Activated B cell treated with CpG ODN at 0.5 μM for 24 hours (primary cell): ENCODE results near the gene CEP55. TPM values are rescaled to one million over a fixed set of nuclear protein-coding genes. Genes with fewer than 3 reads are reported as not detected.

Source experiments
- ATAC-seq: fragments of 200-7000 bp; cut with Tn5 transposase; one replicate; pipeline ENCODE4 v1.10.0; 2021; ENCODE audit warnings: low read depth, mild to moderate bottlenecking, moderate library complexity
- CTCF ChIA-PET: fragments of 350-600 bp; sonication (Branson Sonifier 250); formaldehyde crosslinking; loops from one replicate; lab custom pipeline; 2021; ENCODE audit warnings: antibody characterized with exemption; lab: Charles Lee
- POLR2A ChIA-PET: fragments of 350-600 bp; sonication (Branson Sonifier 250); formaldehyde crosslinking; loops from one replicate; lab custom pipeline; 2021; ENCODE audit warnings: antibody characterized with exemption; lab: Charles Lee
- DNase-seq: peaks from one replicate; pipeline ENCODE4 v3.0.0; 2022
- H3K27ac Mint-ChIP-seq: one replicate; pipeline ENCODE4 v1.8.0; 2020; ENCODE audit warnings: mixed read lengths
- H3K27me3 Mint-ChIP-seq: one replicate; pipeline ENCODE4 v1.8.0; 2021; ENCODE audit warnings: mixed read lengths
- H3K36me3 Mint-ChIP-seq: one replicate; pipeline ENCODE4 v1.8.0; 2021; ENCODE audit warnings: low read depth, mixed read lengths
- H3K4me1 Mint-ChIP-seq: one replicate; pipeline ENCODE4 v1.8.0; 2021; ENCODE audit warnings: mixed read lengths
- H3K4me3 Mint-ChIP-seq: one replicate; pipeline ENCODE4 v1.8.0; 2020; ENCODE audit warnings: mild to moderate bottlenecking, mixed read lengths
- H3K9me3 Mint-ChIP-seq: one replicate; pipeline ENCODE4 v1.8.0; 2020; ENCODE audit warnings: mixed read lengths
- CTCF ChIP-seq: fragments of 200-600 bp; IDR thresholded peaks from one replicate; pipeline ENCODE4 v1.8.0; 2022; ENCODE audit warnings: antibody characterized with exemption, mild to moderate bottlenecking
- intact Hi-C: fragments of 100-400 bp; cut with micrococcal nuclease; formaldehyde crosslinking; loops from one replicate; pipeline ENCODE4 v1.15.1; 2024
- total RNA-seq: library from RNA; stranded (reverse); gene quantifications from 2 replicates; pipeline ENCODE4 v1.2.3, GENCODE V29; 2022

Gene CEP55
- total RNA-seq, 1 donor from 2014 or later, result 1.6 TPM

- CTCF ChIA-PET, result no interaction called here
- Mint-ChIP-seq H3K4me3 (no peak overlapping the region), H3K4me1 (peaks cover 14% of the 10 kb centered on the region), H3K27ac (no peak overlapping the region), H3K9me3 (no peaks in the 10 kb centered on the region), H3K36me3 (no peaks in the 10 kb centered on the region), H3K27me3 (peaks cover 15% of the 10 kb centered on the region)
- POLR2A ChIA-PET, result no interaction called here
- TF ChIP-seq CTCF, result no peak
- intact Hi-C loops, result loop anchor here (10.0 kb wide), 2 partner anchors 738 to 1052 kb away; partner anchors contain the start of gene HELLS
- ATAC-seq, result no peak
- DNase-seq, result no peak
Measured at GRCh38 chr10:93493162-93493561, 3.2 kb upstream of the CEP55 start.

DNA sequence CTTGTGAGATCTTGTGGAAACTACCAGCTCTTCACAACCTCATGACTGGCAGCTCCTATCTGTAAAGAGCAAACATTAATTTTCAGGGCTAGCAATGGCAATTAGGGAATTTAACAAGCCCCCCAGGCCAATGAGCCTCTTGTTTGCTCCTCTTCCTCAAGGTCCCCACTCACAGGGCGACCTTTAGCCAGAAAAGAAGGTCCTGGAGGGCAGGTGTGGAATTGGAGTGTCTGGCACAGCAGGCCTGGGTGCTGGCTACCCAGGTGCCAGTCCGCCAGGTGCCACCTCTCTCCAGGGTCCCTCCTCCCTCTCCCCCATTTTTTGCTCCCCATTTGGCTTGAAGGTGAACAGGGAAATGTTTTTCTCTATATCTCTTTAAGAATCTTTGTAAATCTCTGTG, 1.9 kb upstream of the CEP55 start:
- Mint-ChIP-seq H3K4me3 (no peak overlapping the region), H3K36me3 (no peaks in the 10 kb centered on the region), H3K27me3 (peaks cover 5% of the 10 kb centered on the region), H3K4me1 (peaks cover 16% of the 10 kb centered on the region), H3K27ac (no peak overlapping the region), H3K9me3 (no peaks in the 10 kb centered on the region)
- ATAC-seq, result no peak
- no peak for DNase-seq
- no peak for TF ChIP-seq CTCF
- CTCF ChIA-PET, result no interaction called here
- intact Hi-C loops, result loop anchor here (10.0 kb wide), 2 partner anchors 740 to 1050 kb away; partner anchors contain the start of gene HELLS
- POLR2A ChIA-PET, result no interaction called here

DNA sequence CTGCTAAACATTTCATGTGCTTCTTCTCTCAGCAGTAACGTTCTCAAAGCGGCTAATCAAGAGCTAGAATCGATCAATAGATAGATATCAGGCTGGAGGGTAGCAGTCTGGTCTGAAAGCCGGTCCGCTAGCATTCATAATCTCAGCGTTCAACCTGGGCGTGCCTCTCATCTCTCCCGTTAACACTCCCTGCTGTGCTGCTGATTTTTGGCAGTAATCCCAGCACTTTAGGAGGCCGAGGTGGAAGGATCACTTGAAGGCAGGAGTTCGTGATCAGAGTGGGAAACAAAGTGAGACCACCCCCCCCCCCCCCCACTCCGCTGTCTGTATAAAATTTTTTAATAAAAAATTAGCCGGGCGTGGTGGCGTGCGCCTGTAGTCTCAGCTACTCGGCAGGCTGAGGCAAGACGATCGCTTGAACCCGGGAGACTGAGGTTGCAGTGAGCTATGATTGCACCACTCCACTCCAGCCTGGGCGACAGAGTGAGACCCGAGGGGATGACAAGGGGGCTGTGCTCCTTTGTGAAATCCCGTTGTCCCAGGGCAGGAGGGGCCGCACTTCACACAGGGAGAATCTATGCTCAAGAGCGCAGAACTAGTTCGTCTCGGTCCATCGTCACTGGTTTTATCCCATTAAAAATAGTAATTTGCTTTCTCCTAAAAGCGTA, 624 bp upstream of the CEP55 start:
- ATAC-seq (peak; percentile 10), DNase-seq (no peak)
- H3K27ac Mint-ChIP-seq, result peak overlapping the region; percentile 74
- intact Hi-C loops, result loop anchor here (1.0 to 10.0 kb wide), 5 partner anchors 13 to 1049 kb away; partner anchors contain the start of genes FRA10AC1, HELLS and MYOF
- H3K4me1 Mint-ChIP-seq, result peaks cover 16% of the 10 kb centered on the region
- no peak for TF ChIP-seq CTCF
- peak overlapping the region; percentile 92 for H3K4me3 Mint-ChIP-seq
- no peaks in the 10 kb centered on the region for H3K36me3 Mint-ChIP-seq
- POLR2A ChIA-PET, result interaction anchor here (0.6 to 1.2 kb wide), 5 partner anchors 8 to 908 kb away, joined by 3 to 5 read pairs (median 4); no protein-coding TSS in a partner anchor
- CTCF ChIA-PET, result interaction anchor here (1.6 to 2.0 kb wide), 2 partner anchors 13 to 119 kb away, joined by 9 to 11 read pairs; partner anchors contain the start of gene MYOF
- H3K27me3 Mint-ChIP-seq, result peaks cover under 1% of the 10 kb centered on the region
- no peaks in the 10 kb centered on the region for H3K9me3 Mint-ChIP-seq

GRCh38 chr10:93498166-93498565, 1.8 kb downstream of the CEP55 start:
- ChIA-PET POLR2A (interaction anchor here (0.5 kb wide), 1 partner anchor 12 kb away, joined by 3 read pairs; no protein-coding TSS in a partner anchor), CTCF (no interaction called here)
- intact Hi-C loops, result loop anchor here (10.0 kb wide), 2 partner anchors 743 to 1047 kb away; partner anchors contain the start of gene HELLS
- Mint-ChIP-seq H3K9me3 (no peaks in the 10 kb centered on the region), H3K4me3 (peak overlapping the region; percentile 92), H3K4me1 (peaks cover 16% of the 10 kb centered on the region), H3K27ac (no peak overlapping the region), H3K27me3 (no peaks in the 10 kb centered on the region), H3K36me3 (no peaks in the 10 kb centered on the region)
- DNase-seq, result no peak
- TF ChIP-seq CTCF, result no peak
- ATAC-seq, result no peak

- POLR2A ChIA-PET, result no interaction called here
- CTCF ChIA-PET, result interaction anchor here (2.4 to 3.0 kb wide), 2 partner anchors 10 to 125 kb away, joined by 7 to 9 read pairs; no protein-coding TSS in a partner anchor
Measured at GRCh38 chr10:93501650-93502049, 5.2 kb downstream of the CEP55 start.

More at GRCh38 chr10:93501650-93502049, 5.2 kb downstream of the CEP55 start:
- Mint-ChIP-seq H3K4me1 (peaks cover 12% of the 10 kb centered on the region), H3K4me3 (no peak overlapping the region), H3K36me3 (no peaks in the 10 kb centered on the region), H3K27me3 (no peaks in the 10 kb centered on the region), H3K9me3 (no peaks in the 10 kb centered on the region), H3K27ac (no peak overlapping the region)
- ATAC-seq, result no peak
- intact Hi-C loops, result no loop called here
- no peak for DNase-seq
- TF ChIP-seq CTCF, result no peak
